HG03108 (cell line): ENCODE data around the gene HMGCS1.
A peak's percentile ranks its signal among the peaks of the same experiment; 100 is the strongest.
"Not testable (repeated sequence)": the region's sequence is repeated elsewhere in the genome, so short reads cannot be mapped to it uniquely, and the experiment has no call there.

ENCODE experiments used
- ATAC-seq: cut with Tn5 transposase; IDR thresholded peaks from one replicate; pipeline ENCODE4 v1.9.1; 2021; ENCODE audit warnings: moderate library complexity; ENCODE audit not compliant: unreplicated experiment

HMGCS1 gene

GRCh38 chr5:43313854-43314457, 744 bp upstream of the HMGCS1 start:
- ATAC-seq, result no peak

GRCh38 chr5:43312699-43313034, 545 bp downstream of the HMGCS1 start:
- peak; percentile 5 for ATAC-seq

GRCh38 chr5:43312076-43312661, 1.0 kb downstream of the HMGCS1 start:
- no peak for ATAC-seq

GRCh38 chr5:43309637-43310036, 3.6 kb downstream of the HMGCS1 start:
- ATAC-seq, result no peak

- ATAC-seq, result no peak
These were observed 4.1 kb downstream of the HMGCS1 start for GRCh38 chr5:43309122-43309521.

GRCh38 chr5:43306954-43307353, 6.3 kb downstream of the HMGCS1 start:
- ATAC-seq, result not testable (repeated sequence)

GRCh38 chr5:43305948-43306565, 7.2 kb downstream of the HMGCS1 start:
- ATAC-seq, result no peak

- no peak for ATAC-seq
These were observed 8.7 kb downstream of the HMGCS1 start for GRCh38 chr5:43304525-43304924.

- no peak for ATAC-seq
These were observed 10.0 kb downstream of the HMGCS1 start for GRCh38 chr5:43303242-43303641.

- ATAC-seq, result no peak
These were observed 10.7 kb downstream of the HMGCS1 start for GRCh38 chr5:43302481-43302880.

GRCh38 chr5:43301653-43302091, 11.5 kb downstream of the HMGCS1 start:
- no peak for ATAC-seq

- no peak for ATAC-seq
These were observed 13.1 kb downstream of the HMGCS1 start for GRCh38 chr5:43300112-43300511.

- ATAC-seq, result no peak
These were observed 14.8 kb downstream of the HMGCS1 start for GRCh38 chr5:43298443-43298842.

GRCh38 chr5:43296835-43297234, 16.4 kb downstream of the HMGCS1 start:
- no peak for ATAC-seq

- ATAC-seq, result no peak
These were observed 18.0 kb downstream of the HMGCS1 start for GRCh38 chr5:43295202-43295601.

- ATAC-seq, result no peak
These were observed 19.0 kb downstream of the HMGCS1 start for GRCh38 chr5:43294226-43294625.

- ATAC-seq, result no peak
These were observed 22.5 kb downstream of the HMGCS1 start for GRCh38 chr5:43290726-43291125.

- ATAC-seq, result no peak
These were observed 24.9 kb downstream of the HMGCS1 start for GRCh38 chr5:43288269-43288831.

- no peak for ATAC-seq
These were observed 25.7 kb downstream of the HMGCS1 start for GRCh38 chr5:43287493-43287892.

- no peak for ATAC-seq
These were observed 26.6 kb downstream of the HMGCS1 start for GRCh38 chr5:43286623-43287022.

- no peak for ATAC-seq
These were observed 31.2 kb downstream of the HMGCS1 start for GRCh38 chr5:43281840-43282658.
